Hepatocyte (in vitro differentiated cells): Measurements from ENCODE around the gene DIP2C. TPM values are rescaled to one million over a fixed set of nuclear protein-coding genes. Genes with fewer than 3 reads are reported as not detected.

Experiments
- DNase-seq: peaks from one replicate; pipeline ENCODE4 v3.0.0-alpha.2; 2016; ENCODE audit warnings: low spot score
- H2AFZ ChIP-seq: fragments of 200-600 bp; sonication (generic); 2 replicates; pipeline ENCODE4 v1.6.0; 2016; ENCODE audit warnings: antibody characterized with exemption, mild to moderate bottlenecking
- H3K27ac ChIP-seq: fragments of 200-600 bp; sonication (generic); 2 replicates; pipeline ENCODE4 v1.5.1; 2016; ENCODE audit warnings: mild to moderate bottlenecking
- H3K27me3 ChIP-seq: fragments of 200-600 bp; sonication (generic); 2 replicates; pipeline ENCODE4 v1.6.1; 2016
- H3K36me3 ChIP-seq: fragments of 200-600 bp; sonication (generic); replicated peaks from 2 replicates; pipeline ENCODE4 v1.5.1; 2016; ENCODE audit warnings: low read depth; ENCODE audit not compliant: insufficient read depth
- H3K4me1 ChIP-seq: fragments of 200-600 bp; sonication (generic); 2 replicates; pipeline ENCODE4 v1.5.1; 2016; ENCODE audit warnings: mild to moderate bottlenecking, moderate library complexity; ENCODE audit not compliant: insufficient read depth
- H3K4me2 ChIP-seq: fragments of 200-600 bp; sonication (generic); 2 replicates; pipeline ENCODE4 v1.6.0; 2016
- H3K4me3 ChIP-seq: fragments of 200-600 bp; sonication (generic); 2 replicates; pipeline ENCODE4 v1.5.1; 2016; ENCODE audit warnings: mild to moderate bottlenecking
- H3K79me2 ChIP-seq: fragments of 200-600 bp; sonication (generic); 2 replicates; pipeline ENCODE4 v1.6.0; 2017; ENCODE audit warnings: mild to moderate bottlenecking
- H3K9me2 ChIP-seq: fragments of 200-600 bp; sonication (generic); replicated peaks from 2 replicates; pipeline ENCODE4 v1.6.0; 2017; ENCODE audit warnings: mild to moderate bottlenecking; ENCODE audit not compliant: insufficient read depth
- H3K9me3 ChIP-seq: fragments of 200-600 bp; sonication (generic); 2 replicates; pipeline ENCODE4 v1.5.1; 2016; ENCODE audit warnings: low read depth, mild to moderate bottlenecking
- H4K20me1 ChIP-seq: fragments of 200-600 bp; sonication (generic); 2 replicates; pipeline ENCODE4 v1.6.0; 2016; ENCODE audit warnings: mild to moderate bottlenecking; ENCODE audit not compliant: insufficient read depth, poor library complexity, severe bottlenecking
- CTCF ChIP-seq: fragments of 200-600 bp; sonication (generic); IDR thresholded peaks from 2 replicates; pipeline ENCODE4 v1.5.1; 2016; ENCODE audit warnings: antibody characterized with exemption, mild to moderate bottlenecking; ENCODE audit not compliant: poor library complexity
- EZH2 ChIP-seq: fragments of 200-600 bp; sonication (generic); IDR thresholded peaks from 2 replicates; pipeline ENCODE4 v1.6.1; 2016; ENCODE audit warnings: antibody characterized with exemption, mild to moderate bottlenecking, borderline replicate concordance
- EZH2phosphoT487 ChIP-seq: fragments of 200-600 bp; sonication (generic); IDR thresholded peaks from one replicate; pipeline ENCODE4 v1.6.1; 2018; ENCODE audit warnings: antibody characterized with exemption, mild to moderate bottlenecking, low read depth, moderate library complexity; ENCODE audit not compliant: unreplicated experiment, severe bottlenecking
- WGBS: methylation state at CpG from one replicate; pipeline ENCODE4 v1.1.6; 2016; ENCODE audit warnings: low lambda C conversion rate; ENCODE audit errors: missing lambda C conversion rate; 5-methylcytosine and 5-hydroxymethylcytosine counted together
- polyA plus RNA-seq: library from polyadenylated mRNA; unstranded; fragments of >200 nt; fragmentation: Nextera tagmentation; extraction: Ambion mirVana; gene quantifications from 2 replicates; pipeline ENCODE4 v1.2.1, GENCODE V29; 2016
- total RNA-seq: library from RNA; depleted of rRNA; stranded (reverse); fragments of >200 nt; gene quantifications from 2 replicates; pipeline ENCODE4 v1.2.3, GENCODE V29; 2014

Gene DIP2C
- total and polyA plus RNA-seq, 2 experiments from 2014 or later: 11.1 to 12.8 TPM

- no peak overlapping the region for H2AFZ ChIP-seq
- no peaks in the 10 kb centered on the region for H3K9me2 ChIP-seq
- no peak overlapping the region for H3K4me2 ChIP-seq
- no peaks in the 10 kb centered on the region for H3K36me3 ChIP-seq
- no peaks in the 10 kb centered on the region for H3K27me3 ChIP-seq
- WGBS: 74% methylated on average over 4 of the region's 4 CpGs
- no peak overlapping the region for H3K27ac ChIP-seq
- no peaks in the 10 kb centered on the region for H3K79me2 ChIP-seq
- no peak for DNase-seq
- no peaks in the 10 kb centered on the region for H4K20me1 ChIP-seq
- TF ChIP-seq CTCF (no peak), EZH2phosphoT487 (no peak), EZH2 (no peak)
- H3K9me3 ChIP-seq: no peaks in the 10 kb centered on the region
- no peaks in the 10 kb centered on the region for H3K4me1 ChIP-seq
- H3K4me3 ChIP-seq: no peak overlapping the region
Measured at GRCh38 chr10:287026-287709, 402.3 kb downstream of the DIP2C start.

- H3K27ac ChIP-seq: no peak overlapping the region
- H3K27me3 ChIP-seq: no peaks in the 10 kb centered on the region
- H3K79me2 ChIP-seq: no peaks in the 10 kb centered on the region
- H3K4me1 ChIP-seq: no peaks in the 10 kb centered on the region
- no peaks in the 10 kb centered on the region for H3K36me3 ChIP-seq
- H2AFZ ChIP-seq: no peak overlapping the region
- 91% methylated on average over 14 of the region's 15 CpGs for WGBS
- H3K9me2 ChIP-seq: no peaks in the 10 kb centered on the region
- H3K4me2 ChIP-seq: no peak overlapping the region
- no peaks in the 10 kb centered on the region for H3K9me3 ChIP-seq
- no peak overlapping the region for H3K4me3 ChIP-seq
- DNase-seq: no peak
- H4K20me1 ChIP-seq: no peaks in the 10 kb centered on the region
- TF ChIP-seq EZH2: no peak
- no peak for TF ChIP-seq EZH2phosphoT487
Measured at GRCh38 chr10:285216-285615, 404.3 kb downstream of the DIP2C start.

- no peaks in the 10 kb centered on the region for H3K27me3 ChIP-seq
- 95% methylated on average over 7 of the region's 7 CpGs for WGBS
- no peaks in the 10 kb centered on the region for H3K36me3 ChIP-seq
- no peaks in the 10 kb centered on the region for H3K79me2 ChIP-seq
- no peak overlapping the region for H3K4me2 ChIP-seq
- no peaks in the 10 kb centered on the region for H3K9me2 ChIP-seq
- H3K9me3 ChIP-seq: no peaks in the 10 kb centered on the region
- no peaks in the 10 kb centered on the region for H3K4me1 ChIP-seq
- H2AFZ ChIP-seq: no peak overlapping the region
- no peak for DNase-seq
- no peak overlapping the region for H3K27ac ChIP-seq
- no peak overlapping the region for H3K4me3 ChIP-seq
- H4K20me1 ChIP-seq: no peaks in the 10 kb centered on the region
- no peak for TF ChIP-seq EZH2phosphoT487
- TF ChIP-seq CTCF: no peak
- TF ChIP-seq EZH2: no peak
Measured at GRCh38 chr10:283916-284356, 405.5 kb downstream of the DIP2C start.

- Histone ChIP-seq H3K4me3 (no peak overlapping the region), H3K79me2 (no peaks in the 10 kb centered on the region), H2AFZ (no peak overlapping the region), H3K4me1 (no peaks in the 10 kb centered on the region), H3K27me3 (no peaks in the 10 kb centered on the region), H3K9me3 (no peaks in the 10 kb centered on the region), H3K9me2 (no peaks in the 10 kb centered on the region), H3K4me2 (no peak overlapping the region), H4K20me1 (no peaks in the 10 kb centered on the region), H3K36me3 (no peaks in the 10 kb centered on the region), H3K27ac (no peak overlapping the region)
- TF ChIP-seq CTCF (no peak), EZH2phosphoT487 (no peak), EZH2 (no peak)
- no peak for DNase-seq
- WGBS: 93% methylated on average over 8 of the region's 8 CpGs
Measured at GRCh38 chr10:283140-283479, 406.4 kb downstream of the DIP2C start.
